Muscle layer of duodenum (tissue), 2 donors: ENCODE results near the gene COL6A1.
"Not testable (repeated sequence)": the region's sequence is repeated elsewhere in the genome, so short reads cannot be mapped to it uniquely, and the experiment has no call there.

ENCODE experiments used
- H3K27ac ChIP-seq: one replicate; pipeline ENCODE4 v1.7.0; 2013; ENCODE audit warnings: mild to moderate bottlenecking, low read length
- H3K27me3 ChIP-seq: one replicate; pipeline ENCODE4 v1.7.0; 2013; ENCODE audit warnings: low read depth, mild to moderate bottlenecking, control low read depth, low read length
- H3K36me3 ChIP-seq, 2 donors: one replicate each; pipeline ENCODE4 v1.7.0; 2013; ENCODE audit warnings: low read length in 2 of 2, control low read depth in 1 of 2, mild to moderate bottlenecking in 1 of 2; ENCODE audit not compliant: insufficient read depth in 2 of 2, control insufficient read depth in 1 of 2
- H3K4me1 ChIP-seq, 2 donors: one replicate each; pipeline ENCODE4 v1.7.0; 2013; ENCODE audit warnings: low read length in 2 of 2, mild to moderate bottlenecking in 2 of 2, control low read depth in 1 of 2, moderate library complexity in 1 of 2; ENCODE audit not compliant: insufficient read depth in 2 of 2, control insufficient read depth in 1 of 2
- H3K4me3 ChIP-seq, 2 donors: one replicate each; pipeline ENCODE4 v1.7.0; 2013; ENCODE audit warnings: low read length in 2 of 2, low read depth in 1 of 2, mild to moderate bottlenecking in 1 of 2
- H3K9me3 ChIP-seq, 2 donors: one replicate each; pipeline ENCODE4 v1.7.0; 2013; ENCODE audit warnings: low read length in 2 of 2, control low read depth in 1 of 2, mild to moderate bottlenecking in 1 of 2; ENCODE audit not compliant: control insufficient read depth in 1 of 2
- donor health status: healthy.

Gene COL6A1

DNA sequence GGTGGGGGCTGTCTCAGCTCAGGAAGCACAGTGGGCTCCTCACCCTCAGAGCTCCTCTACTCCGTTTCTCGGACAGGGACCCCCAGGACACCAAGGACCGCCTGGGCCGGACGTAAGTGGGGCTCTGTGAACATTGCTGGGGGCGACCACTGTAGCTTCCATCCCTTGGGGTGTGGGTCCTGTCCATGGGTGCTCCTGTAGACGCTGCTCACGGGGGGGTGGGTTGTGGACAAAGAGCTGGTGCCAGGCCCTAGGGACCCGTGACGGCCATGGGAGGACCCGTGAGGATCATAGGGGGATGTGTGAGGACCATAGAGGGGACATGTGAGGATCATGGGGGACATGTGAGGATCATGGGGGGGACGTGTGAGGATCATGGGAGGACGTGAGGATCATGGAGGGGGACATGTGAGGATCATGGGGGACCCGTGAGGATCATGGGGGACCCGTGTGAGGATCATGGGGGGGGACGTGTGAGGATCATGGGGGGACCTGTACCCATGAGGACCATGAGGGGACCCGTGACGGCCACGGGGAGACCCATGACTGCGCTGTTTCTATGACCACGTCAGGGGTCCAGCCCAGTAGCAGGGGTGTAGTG is 18.1 kb downstream of the COL6A1 start:
- no peak overlapping the region for H3K4me3 ChIP-seq
- H3K36me3 ChIP-seq: peaks cover 0 to 79% of the 10 kb centered on the region in 2 donors
- peaks cover 0 to 3% of the 10 kb centered on the region in 2 donors for H3K4me1 ChIP-seq
- H3K9me3 ChIP-seq: no peaks in the 10 kb centered on the region
- H3K27ac ChIP-seq: no peak overlapping the region
- H3K27me3 ChIP-seq: no peaks in the 10 kb centered on the region

DNA sequence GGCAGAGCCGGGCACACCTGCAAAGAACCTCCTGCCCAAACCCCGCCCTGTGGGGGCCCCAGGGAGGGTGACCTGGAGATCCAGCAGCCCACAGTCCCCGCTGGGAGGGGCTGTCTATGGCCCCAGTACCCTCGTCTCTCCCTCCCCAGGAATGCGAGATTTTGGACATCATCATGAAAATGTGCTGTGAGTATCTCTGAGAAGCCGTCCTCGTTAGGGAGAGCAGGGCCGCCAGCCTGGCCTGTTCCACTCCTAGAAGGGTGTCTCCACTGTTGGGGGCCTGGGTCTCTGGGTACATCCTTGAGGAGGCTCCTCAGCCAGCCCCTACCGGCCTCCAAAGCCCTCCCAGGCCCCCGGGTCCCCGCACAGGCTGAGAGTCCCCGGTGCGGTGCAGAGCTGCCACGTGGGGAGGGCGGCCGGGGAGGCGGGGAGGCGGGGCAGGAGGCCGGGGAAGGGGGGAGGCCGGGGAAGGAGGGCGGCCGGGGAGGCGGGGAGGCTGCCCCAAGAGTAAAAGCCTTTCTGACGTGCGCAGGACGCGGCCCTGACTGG is 18.7 kb downstream of the COL6A1 start:
- H3K36me3 ChIP-seq: peaks cover 0 to 73% of the 10 kb centered on the region in 2 donors
- no peaks in the 10 kb centered on the region for H3K27me3 ChIP-seq
- no peaks in the 10 kb centered on the region for H3K9me3 ChIP-seq
- no peak overlapping the region for H3K4me3 ChIP-seq
- no peak overlapping the region for H3K27ac ChIP-seq
- no peaks in the 10 kb centered on the region for H3K4me1 ChIP-seq

DNA sequence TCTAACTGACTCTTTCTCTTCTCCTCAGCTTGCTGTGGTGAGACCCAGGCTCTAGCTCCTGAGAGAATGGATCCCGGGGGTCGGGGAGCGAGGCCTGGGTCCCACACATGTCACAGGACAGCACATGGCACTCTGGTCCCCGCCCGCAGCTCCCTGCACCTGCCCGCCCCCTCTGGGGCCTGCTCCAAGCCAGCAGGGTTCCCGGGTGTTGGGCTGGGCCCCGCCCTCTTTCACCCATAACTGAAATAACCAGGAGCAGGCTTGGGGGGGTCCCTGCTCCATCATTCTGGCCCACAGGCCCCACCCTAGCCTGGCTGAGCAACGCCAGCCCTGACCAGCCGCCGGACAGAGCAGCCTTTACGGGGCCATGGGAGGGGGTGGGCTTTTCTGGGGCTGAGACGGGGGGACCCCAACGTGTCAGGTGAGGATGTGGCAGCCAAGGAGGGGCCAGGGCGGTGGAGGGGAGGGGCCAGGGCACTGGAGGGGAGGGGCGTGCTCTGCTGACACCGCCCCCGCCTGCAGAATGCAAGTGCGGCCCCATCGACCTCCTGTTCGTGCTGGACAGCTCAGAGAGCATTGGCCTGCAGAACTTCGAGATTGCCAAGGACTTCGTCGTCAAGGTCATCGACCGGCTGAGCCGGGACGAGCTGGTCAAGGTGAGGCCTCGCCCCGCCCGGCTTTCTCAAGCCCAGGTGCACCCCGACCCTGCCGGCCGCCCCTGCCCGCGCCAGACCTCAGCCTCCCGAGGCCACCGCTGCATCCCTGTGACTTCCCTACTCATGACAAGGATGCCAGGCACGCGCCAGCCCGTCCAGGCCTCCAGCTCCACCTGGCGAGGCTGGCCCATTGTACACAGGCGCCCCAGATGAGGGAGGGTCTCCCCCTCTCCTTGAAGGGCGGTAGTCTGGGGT is 19.4 kb downstream of the COL6A1 start:
- Histone ChIP-seq H3K4me3 (no peak overlapping the region), H3K9me3 (no peaks in the 10 kb centered on the region), H3K4me1 (no peaks in the 10 kb centered on the region), H3K36me3 (peaks cover 0 to 72% of the 10 kb centered on the region in 2 donors), H3K27me3 (no peaks in the 10 kb centered on the region), H3K27ac (no peak overlapping the region)

DNA sequence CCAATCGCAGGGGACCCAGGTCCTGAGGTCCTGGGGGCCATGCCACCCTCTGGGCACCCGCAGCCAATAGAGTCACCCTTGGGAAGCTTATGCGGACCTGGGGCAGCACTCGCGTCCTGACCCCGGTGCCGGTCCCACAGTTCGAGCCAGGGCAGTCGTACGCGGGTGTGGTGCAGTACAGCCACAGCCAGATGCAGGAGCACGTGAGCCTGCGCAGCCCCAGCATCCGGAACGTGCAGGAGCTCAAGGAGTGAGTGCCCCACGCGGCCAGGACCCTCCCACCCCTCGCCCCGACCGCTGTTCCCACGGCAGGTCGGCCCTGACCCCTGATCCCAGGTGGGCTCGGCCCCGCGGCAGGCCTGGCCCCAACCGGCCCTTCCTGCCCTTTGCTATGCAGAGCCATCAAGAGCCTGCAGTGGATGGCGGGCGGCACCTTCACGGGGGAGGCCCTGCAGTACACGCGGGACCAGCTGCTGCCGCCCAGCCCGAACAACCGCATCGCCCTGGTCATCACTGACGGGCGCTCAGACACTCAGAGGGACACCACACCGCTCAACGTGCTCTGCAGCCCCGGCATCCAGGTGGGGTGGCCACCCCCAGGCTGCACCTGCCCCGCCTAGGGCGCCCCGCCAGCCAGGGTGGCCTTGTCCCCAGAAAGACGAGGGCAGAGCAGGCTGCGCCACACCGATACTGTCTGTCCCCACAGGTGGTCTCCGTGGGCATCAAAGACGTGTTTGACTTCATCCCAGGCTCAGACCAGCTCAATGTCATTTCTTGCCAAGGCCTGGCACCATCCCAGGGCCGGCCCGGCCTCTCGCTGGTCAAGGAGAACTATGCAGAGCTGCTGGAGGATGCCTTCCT is 20.5 kb downstream of the COL6A1 start:
- H3K36me3 ChIP-seq: peaks cover 0 to 64% of the 10 kb centered on the region in 2 donors
- H3K4me3 ChIP-seq: no peak overlapping the region
- no peaks in the 10 kb centered on the region for H3K4me1 ChIP-seq
- H3K27ac ChIP-seq: no peak overlapping the region
- no peaks in the 10 kb centered on the region for H3K9me3 ChIP-seq
- no peaks in the 10 kb centered on the region for H3K27me3 ChIP-seq

DNA sequence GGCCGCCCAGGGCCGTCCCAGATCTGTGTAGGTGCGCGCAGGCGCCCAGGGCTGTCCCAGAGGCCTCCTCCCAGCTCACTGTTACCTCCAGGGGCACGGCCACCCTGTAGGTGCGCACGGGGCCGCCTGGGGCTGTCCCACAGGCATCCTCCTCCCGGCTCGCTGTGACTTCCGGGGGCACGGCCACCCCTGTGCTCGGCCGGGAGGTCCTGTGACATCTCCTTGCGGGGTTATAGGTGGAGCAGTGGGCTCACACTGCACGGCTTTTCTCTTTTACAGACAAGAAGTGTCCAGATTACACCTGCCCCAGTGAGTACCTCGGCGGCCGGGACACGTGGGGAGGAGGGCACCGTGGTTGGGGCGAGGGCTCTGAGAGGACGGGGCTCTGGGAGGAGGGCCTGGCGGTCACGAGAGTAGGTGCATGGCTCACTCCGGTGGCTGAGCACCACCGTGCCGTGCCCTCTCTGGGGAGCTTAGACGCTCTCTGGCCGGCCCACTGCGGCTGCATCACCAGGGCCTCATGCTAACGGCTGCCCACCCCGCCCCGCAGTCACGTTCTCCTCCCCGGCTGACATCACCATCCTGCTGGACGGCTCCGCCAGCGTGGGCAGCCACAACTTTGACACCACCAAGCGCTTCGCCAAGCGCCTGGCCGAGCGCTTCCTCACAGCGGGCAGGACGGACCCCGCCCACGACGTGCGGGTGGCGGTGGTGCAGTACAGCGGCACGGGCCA is 21.4 kb downstream of the COL6A1 start:
- Histone ChIP-seq H3K36me3 (peaks cover 0 to 56% of the 10 kb centered on the region in 2 donors), H3K4me3 (no peak overlapping the region), H3K4me1 (no peaks in the 10 kb centered on the region), H3K27ac (no peak overlapping the region), H3K9me3 (no peaks in the 10 kb centered on the region), H3K27me3 (no peaks in the 10 kb centered on the region)

DNA sequence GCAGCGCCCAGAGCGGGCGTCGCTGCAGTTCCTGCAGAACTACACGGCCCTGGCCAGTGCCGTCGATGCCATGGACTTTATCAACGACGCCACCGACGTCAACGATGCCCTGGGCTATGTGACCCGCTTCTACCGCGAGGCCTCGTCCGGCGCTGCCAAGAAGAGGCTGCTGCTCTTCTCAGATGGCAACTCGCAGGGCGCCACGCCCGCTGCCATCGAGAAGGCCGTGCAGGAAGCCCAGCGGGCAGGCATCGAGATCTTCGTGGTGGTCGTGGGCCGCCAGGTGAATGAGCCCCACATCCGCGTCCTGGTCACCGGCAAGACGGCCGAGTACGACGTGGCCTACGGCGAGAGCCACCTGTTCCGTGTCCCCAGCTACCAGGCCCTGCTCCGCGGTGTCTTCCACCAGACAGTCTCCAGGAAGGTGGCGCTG is 22.0 kb downstream of the COL6A1 start:
- Histone ChIP-seq H3K36me3 (peaks cover 0 to 52% of the 10 kb centered on the region in 2 donors), H3K4me1 (no peaks in the 10 kb centered on the region), H3K27ac (no peak overlapping the region), H3K27me3 (no peaks in the 10 kb centered on the region), H3K4me3 (no peak overlapping the region), H3K9me3 (no peaks in the 10 kb centered on the region)

DNA sequence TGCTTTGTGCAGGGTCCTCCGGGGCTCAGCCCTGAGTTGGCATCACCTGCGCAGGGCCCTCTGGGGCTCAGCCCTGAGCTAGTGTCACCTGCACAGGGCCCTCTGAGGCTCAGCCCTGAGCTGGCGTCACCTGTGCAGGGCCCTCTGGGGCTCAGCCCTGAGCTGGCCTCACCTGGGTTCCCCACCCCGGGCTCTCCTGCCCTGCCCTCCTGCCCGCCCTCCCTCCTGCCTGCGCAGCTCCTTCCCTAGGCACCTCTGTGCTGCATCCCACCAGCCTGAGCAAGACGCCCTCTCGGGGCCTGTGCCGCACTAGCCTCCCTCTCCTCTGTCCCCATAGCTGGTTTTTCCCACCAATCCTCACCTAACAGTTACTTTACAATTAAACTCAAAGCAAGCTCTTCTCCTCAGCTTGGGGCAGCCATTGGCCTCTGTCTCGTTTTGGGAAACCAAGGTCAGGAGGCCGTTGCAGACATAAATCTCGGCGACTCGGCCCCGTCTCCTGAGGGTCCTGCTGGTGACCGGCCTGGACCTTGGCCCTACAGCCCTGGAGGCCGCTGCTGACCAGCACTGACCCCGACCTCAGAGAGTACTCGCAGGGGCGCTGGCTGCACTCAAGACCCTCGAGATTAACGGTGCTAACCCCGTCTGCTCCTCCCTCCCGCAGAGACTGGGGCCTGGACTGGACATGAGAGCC is 22.7 kb downstream of the COL6A1 start:
- Histone ChIP-seq H3K36me3 (peaks cover 0 to 45% of the 10 kb centered on the region in 2 donors), H3K27me3 (no peaks in the 10 kb centered on the region), H3K4me3 (no peak overlapping the region), H3K27ac (no peak overlapping the region), H3K4me1 (no peaks in the 10 kb centered on the region), H3K9me3 (no peaks in the 10 kb centered on the region)

DNA sequence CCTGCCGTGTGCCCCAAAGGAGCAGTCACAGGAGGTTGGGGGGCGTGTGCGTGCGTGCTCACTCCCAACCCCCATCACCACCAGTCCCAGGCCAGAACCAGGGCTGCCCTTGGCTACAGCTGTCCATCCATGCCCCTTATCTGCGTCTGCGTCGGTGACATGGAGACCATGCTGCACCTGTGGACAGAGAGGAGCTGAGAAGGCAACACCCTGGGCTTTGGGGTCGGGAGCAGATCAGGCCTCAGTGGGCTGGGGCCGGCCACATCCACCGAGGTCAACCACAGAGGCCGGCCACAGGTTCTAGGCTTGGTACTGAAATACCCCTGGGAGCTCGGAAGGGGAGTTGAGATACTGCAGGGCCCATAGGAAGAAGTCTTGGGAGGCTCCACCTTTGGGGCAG is 23.5 kb downstream of the COL6A1 start:
- H3K36me3 ChIP-seq: peaks cover 0 to 39% of the 10 kb centered on the region in 2 donors
- no peak overlapping the region for H3K27ac ChIP-seq
- H3K4me1 ChIP-seq: no peaks in the 10 kb centered on the region
- H3K27me3 ChIP-seq: no peaks in the 10 kb centered on the region
- no peak overlapping the region for H3K4me3 ChIP-seq
- no peaks in the 10 kb centered on the region for H3K9me3 ChIP-seq

DNA sequence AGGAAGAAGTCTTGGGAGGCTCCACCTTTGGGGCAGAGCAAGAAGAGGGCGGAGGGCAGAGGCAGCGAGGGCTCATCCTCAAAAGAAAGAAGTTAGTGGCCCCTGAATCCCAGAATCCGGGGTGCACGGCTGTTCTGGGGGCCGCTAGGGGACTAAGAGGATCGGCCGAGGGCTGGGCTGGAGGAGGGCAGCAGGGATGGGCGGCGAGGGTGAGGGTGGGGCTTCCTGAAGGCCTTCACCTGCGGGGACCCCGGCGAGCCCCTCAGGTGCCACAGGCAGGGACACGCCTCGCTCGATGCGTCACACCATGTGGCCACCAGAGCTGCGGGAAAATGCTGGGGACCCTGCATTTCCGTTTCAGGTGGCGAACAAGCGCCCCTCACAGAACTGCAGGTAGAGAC is 23.9 kb downstream of the COL6A1 start:
- Histone ChIP-seq H3K27ac (no peak overlapping the region), H3K9me3 (no peaks in the 10 kb centered on the region), H3K27me3 (no peaks in the 10 kb centered on the region)

DNA sequence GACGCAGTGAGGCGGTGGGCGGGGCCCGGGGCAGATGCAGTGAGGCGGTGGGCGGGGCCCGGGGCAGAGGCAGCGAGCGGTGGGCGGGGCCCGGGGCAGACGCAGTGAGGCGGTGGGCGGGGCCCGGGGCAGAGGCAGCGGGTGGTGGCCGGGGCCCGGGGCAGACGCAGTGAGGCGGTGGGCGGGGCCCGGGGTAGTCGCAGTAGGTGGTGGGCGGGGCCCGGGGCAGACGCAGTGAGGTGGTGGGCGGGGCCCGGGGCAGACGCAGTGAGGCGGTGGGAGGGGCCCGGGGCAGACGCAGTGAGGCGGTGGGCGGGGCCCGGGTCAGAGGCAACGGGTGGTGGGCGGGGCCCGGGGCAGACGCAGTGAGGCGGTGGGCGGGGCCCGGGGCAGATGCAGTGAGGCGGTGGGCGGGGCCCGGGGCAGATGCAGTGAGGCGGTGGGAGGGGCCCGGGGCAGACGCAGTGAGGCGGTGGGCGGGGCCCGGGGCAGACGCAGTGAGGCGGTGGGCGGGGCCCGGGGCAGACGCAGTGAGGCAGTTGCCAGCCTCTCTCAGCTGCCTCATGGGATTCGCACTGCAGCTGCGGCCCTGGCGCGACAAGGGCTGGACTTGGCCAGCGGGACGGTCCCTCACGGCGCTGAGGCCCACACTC is 24.4 kb downstream of the COL6A1 start:
- not testable (repeated sequence) for H3K9me3 ChIP-seq, H3K27me3 ChIP-seq, H3K27ac ChIP-seq, H3K4me3 ChIP-seq, H3K4me1 ChIP-seq
- H3K36me3 ChIP-seq: peaks cover 0 to 33% of the 10 kb centered on the region in 2 donors

More for the DNA sequence above, 23.9 kb downstream of the COL6A1 start:
- Histone ChIP-seq H3K36me3 (peaks cover 0 to 37% of the 10 kb centered on the region in 2 donors), H3K4me1 (no peaks in the 10 kb centered on the region), H3K4me3 (no peak overlapping the region)
